Glomerular visceral epithelial cell (primary cell): ENCODE data around the gene DZIP1.

ENCODE experiments used
- DNase-seq: peaks from one replicate; pipeline ENCODE4 v3.0.0-alpha.2; 2016; ENCODE audit errors: extremely low spot score

Gene DZIP1

GRCh38 chr13:95642999-95643398, 1.5 kb downstream of the DZIP1 start:
- DNase-seq: no peak

- DNase-seq: peak; percentile 52
These were observed 2.4 kb downstream of the DZIP1 start for GRCh38 chr13:95642028-95642621.

GRCh38 chr13:95641291-95642027, 3.0 kb downstream of the DZIP1 start:
- peak; percentile 31 for DNase-seq

- no peak for DNase-seq
These were observed 7.7 kb downstream of the DZIP1 start for GRCh38 chr13:95636853-95637252.

- DNase-seq: no peak
These were observed 13.9 kb downstream of the DZIP1 start for GRCh38 chr13:95630593-95630992.

- no peak for DNase-seq
These were observed 15.4 kb downstream of the DZIP1 start for GRCh38 chr13:95629071-95629470.

- DNase-seq: no peak
These were observed 16.0 kb downstream of the DZIP1 start for GRCh38 chr13:95628488-95628887.

- DNase-seq: no peak
These were observed 16.9 kb downstream of the DZIP1 start for GRCh38 chr13:95627590-95627989.

GRCh38 chr13:95626768-95627167, 17.7 kb downstream of the DZIP1 start:
- DNase-seq: no peak

- peak; percentile 67 for DNase-seq
These were observed 20.5 kb downstream of the DZIP1 start for GRCh38 chr13:95624020-95624419.

- DNase-seq: peak; percentile 65
These were observed 21.4 kb downstream of the DZIP1 start for GRCh38 chr13:95623141-95623540.

GRCh38 chr13:95620825-95621498, 23.5 kb downstream of the DZIP1 start:
- DNase-seq: no peak

- DNase-seq: no peak
These were observed 24.3 kb downstream of the DZIP1 start for GRCh38 chr13:95620030-95620824.

- DNase-seq: no peak
These were observed 29.0 kb downstream of the DZIP1 start for GRCh38 chr13:95615539-95615938.

- DNase-seq: no peak
These were observed 29.8 kb downstream of the DZIP1 start for GRCh38 chr13:95614641-95615245.

GRCh38 chr13:95608640-95609323, 35.7 kb downstream of the DZIP1 start:
- DNase-seq: no peak

- DNase-seq: peak; percentile 55
These were observed 37.1 kb downstream of the DZIP1 start for GRCh38 chr13:95607366-95607765.

- no peak for DNase-seq
These were observed 38.9 kb downstream of the DZIP1 start for GRCh38 chr13:95605448-95606125.

GRCh38 chr13:95604556-95604915, 40.0 kb downstream of the DZIP1 start:
- DNase-seq: no peak

- peak; percentile 74 for DNase-seq
These were observed 40.5 kb downstream of the DZIP1 start for GRCh38 chr13:95603887-95604555.
